DLD1 (cell line): ENCODE measurements around the gene SCTR.

Experiments
- in situ Hi-C: cut with HindIII; loops from 2 replicates; pipeline ENCODE4 v1.10.0; 2017; ENCODE audit warnings: low sequenced_read_pairs

Gene SCTR

DNA sequence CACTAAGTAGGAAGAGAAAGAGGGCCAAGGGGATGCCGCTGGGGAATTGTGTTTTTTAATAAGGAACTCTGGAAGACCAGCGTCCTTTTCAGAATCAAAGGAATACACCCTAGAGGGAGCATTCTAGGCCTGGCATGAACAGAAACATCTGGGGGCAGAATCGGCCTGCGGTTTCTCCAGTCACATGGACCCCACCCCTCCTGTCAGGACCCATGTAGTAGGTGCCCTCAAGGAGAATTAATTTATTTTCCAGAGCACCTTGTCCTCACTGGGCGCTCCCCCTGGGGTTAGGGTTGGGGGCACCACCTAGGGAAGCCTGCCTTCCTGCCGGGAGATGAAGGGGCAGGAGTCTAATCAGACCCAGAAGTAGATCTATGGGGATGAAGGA, 48.4 kb downstream of the SCTR start:
- in situ Hi-C loops, result no loop called here

DNA sequence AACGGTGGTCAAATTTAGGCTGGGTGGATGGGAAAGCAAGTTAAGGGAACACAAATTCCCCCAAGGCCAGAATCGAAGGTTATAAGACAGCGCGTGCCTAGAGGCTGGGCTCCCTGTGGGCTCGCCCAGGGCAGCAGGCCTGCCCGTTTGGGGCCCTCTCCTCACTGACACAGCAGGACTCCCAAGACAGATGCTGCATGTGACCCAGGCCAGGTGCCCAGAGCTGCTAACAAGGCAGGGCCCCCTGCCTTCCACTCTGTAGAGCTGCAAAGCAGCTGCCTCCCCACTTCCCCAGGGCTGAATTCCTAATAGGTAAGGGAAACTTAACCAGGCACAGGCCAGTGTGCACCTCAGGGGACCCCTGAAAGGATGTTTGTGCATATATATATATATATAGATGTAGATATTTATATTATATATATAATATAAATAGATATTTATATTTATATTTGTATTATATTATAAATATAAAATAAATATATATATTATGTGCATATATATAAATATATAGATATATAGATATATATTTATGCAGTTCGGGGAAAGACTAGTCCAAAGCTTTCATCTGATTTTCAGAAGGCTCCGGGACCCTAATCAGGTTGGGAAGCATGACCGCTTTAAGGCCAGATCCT, 48.9 kb downstream of the SCTR start:
- in situ Hi-C loops, result no loop called here

DNA sequence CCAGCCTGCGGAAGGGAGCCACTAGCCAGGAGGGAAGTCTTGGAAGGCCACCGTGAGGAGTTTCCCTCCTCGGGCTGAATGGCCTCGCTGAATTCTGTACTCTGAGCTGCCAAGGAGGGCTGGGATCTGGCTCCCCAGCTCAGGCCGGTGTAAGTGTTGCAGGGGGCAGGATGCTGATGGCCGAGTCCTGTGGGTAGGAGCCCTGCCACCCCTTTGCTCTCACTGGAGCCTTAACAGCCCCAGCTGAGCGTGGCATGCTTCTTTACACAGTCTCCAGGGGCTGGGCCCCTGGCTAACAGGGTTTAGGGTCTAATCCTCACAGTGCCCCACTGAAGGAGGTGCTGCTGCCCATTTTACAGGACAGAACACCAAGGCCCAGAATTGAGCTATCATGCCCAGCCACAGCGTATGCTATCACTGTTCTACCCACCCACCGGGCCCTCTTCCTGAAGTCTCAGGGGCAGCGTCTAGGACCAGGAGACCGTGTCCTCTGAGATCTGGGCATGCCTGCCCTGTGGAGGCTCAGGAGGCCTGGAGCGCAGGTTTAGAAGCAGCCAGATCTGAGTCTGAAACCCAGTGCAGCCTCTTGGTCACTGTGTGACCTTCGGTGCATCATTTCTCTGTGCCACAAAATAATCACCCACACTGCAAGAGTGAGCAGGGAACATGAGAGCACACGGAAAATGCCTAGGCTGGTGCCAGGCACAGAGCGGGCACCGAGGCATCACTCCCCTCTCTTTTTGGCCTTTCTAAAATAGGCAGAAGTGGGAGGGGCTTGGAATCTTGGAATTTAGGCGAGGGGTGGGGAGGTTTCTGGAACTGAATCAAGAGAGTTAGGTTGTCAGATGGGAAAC, 49.7 kb downstream of the SCTR start:
- in situ Hi-C loops, result no loop called here

DNA sequence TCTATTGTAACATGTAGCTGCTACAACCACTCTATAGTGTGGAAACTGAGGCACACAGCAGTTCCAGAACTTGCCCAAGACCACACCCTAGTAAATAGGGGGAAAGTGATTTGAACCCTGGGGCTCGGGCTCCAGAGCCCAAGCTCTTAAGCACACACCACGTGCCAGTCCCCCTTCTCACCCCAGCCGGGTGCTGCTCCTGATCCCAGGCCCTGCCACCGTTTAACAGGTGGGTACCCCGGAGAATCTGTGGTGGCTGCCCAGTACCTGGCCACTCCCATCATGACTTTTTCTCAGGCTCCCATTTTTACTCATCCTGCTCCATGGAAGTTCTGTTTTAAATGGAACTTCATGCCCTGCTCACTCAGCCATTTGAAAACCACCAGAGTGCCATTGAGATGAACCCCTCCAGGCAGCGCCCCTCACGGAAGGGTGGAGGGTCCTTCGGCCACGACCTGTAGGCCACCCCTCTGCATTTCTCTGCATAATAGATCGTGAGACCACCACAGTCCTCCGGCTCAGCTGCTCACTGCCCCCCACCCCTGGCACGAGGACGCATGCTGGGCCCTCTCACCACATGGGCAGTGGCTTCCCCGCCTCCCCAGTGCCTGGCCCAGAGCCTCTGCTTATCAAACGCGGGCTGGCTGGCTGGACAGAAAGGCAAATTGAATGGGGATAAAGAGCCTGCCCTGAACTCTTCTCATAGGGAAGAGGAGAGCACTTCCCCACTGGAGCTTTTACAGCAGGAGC, 50.5 kb downstream of the SCTR start:
- in situ Hi-C loops, result no loop called here

- in situ Hi-C loops, result no loop called here
Measured at GRCh38 chr2:119472749-119473148, 51.5 kb downstream of the SCTR start.

GRCh38 chr2:119469661-119470297, 54.5 kb downstream of the SCTR start:
- in situ Hi-C loops, result no loop called here

DNA sequence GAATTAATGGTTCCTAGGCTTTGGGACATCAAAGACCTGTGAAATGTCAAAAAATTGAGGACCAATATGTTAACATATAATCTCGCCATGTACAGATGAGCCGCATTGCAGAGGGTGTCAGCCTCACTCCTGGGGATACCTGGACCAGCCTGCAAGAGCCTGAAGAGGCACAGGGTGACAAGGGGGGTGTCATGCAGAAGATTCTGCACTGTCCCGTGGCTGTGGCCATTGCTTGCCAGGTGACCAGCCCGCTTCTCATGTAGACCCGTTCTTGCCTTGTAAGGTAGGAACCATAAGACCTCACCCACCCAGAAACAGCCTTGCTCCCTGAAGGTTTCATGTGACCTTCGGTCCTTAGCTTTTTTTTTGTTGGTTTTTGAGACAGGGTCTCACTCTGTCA, 55.2 kb downstream of the SCTR start:
- in situ Hi-C loops, result no loop called here

GRCh38 chr2:119468154-119468955, 55.9 kb downstream of the SCTR start:
- in situ Hi-C loops, result no loop called here

GRCh38 chr2:119466373-119466772, 57.9 kb downstream of the SCTR start:
- in situ Hi-C loops, result no loop called here

DNA sequence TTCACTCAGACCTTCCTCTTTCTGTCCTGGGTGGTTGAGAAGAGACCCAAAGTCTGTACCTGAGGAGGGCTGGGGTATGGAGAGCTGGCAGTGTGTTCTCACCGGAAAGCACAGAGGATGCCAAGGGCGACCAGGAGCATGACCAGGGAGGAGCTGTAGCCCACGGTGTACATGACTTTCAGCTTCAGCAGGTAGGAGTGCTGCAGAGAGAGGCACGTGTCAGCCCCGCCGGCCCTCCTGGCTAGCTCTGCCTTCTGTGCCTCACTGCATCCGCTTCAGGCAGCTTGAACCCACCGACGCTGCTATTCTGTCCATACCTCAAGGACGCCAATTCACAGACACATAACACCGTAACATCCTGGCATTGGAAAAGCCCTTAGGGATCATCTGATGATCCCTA, 58.6 kb downstream of the SCTR start:
- in situ Hi-C loops, result no loop called here

GRCh38 chr2:119464981-119465380, 59.3 kb downstream of the SCTR start:
- in situ Hi-C loops, result no loop called here

DNA sequence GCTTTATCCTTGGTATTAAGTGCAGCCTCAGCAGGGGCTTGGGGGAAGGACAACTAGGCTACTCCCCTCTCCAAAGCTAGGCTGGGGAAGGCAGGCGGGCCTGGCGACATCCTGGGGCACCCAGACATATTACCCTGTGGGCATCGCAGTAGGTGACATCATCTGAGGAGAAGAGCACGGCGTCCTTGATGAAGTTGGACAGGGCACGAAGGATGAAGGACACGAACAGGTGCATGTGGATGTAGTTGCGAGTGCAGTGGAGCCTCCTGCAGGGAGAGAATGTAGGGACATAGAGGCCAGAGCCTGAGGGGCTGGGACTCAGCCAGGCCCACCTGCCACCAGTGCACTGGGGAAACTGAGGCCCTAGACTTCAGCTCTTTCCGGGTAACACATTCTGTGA, 60.3 kb downstream of the SCTR start:
- in situ Hi-C loops, result no loop called here

GRCh38 chr2:119463136-119463535, 61.1 kb downstream of the SCTR start:
- in situ Hi-C loops, result no loop called here

GRCh38 chr2:119462574-119462973, 61.7 kb downstream of the SCTR start:
- in situ Hi-C loops, result no loop called here

GRCh38 chr2:119461811-119462210, 62.5 kb downstream of the SCTR start:
- in situ Hi-C loops, result no loop called here

- in situ Hi-C loops, result no loop called here
Measured at GRCh38 chr2:119460076-119460475, 64.2 kb downstream of the SCTR start.

GRCh38 chr2:119455066-119455718, 69.1 kb downstream of the SCTR start:
- in situ Hi-C loops, result no loop called here

DNA sequence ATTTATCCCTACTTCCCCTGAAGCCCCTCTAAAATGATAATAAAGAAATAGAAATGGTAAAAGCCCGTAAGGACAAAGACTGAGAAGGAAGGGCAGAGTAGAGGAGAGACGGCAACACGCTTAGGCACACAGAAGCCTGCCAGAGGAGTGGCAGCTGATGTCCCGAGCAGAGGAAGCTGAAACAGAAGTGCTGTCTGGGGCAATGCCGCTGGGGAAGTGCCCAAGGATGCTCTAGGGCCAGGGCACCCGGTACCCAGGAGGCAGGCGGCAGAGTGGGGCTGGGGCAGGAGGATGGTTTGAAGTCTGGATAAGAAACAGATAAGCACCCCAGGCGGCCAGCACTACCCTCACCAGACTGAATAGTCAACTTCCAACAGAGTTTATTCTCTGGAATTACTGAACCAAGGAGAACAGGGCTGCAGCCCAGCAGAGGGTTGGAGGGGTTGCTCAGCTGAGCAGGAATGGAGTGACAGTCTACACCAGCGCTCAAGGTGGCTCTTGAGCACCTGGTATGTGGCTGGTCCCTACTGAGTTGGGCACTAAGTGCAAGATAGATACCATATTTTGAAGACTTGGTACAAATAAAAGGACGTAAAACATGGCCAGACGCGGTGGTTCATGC, 70.2 kb downstream of the SCTR start:
- in situ Hi-C loops, result no loop called here

- in situ Hi-C loops, result no loop called here
Measured at GRCh38 chr2:119451336-119452050, 72.8 kb downstream of the SCTR start.
